ENCODE data around the gene JPT1.
A peak's percentile ranks its signal among the peaks of the same experiment; 100 is the strongest.

The JPT1 gene

GRCh38 chr17:75131278-75132017 lies 22.9 kb downstream of the JPT1 start, which contains the start of gene NT5C (continued):
- TF ChIP-seq PRDM6 (tag by site-specific recombination; IDR thresholded peaks at IDR 0.05) (no peak), ZNF621 (tag by site-specific recombination; IDR thresholded peaks at IDR 0.05) (no peak), ZNF140 (tag by site-specific recombination; IDR thresholded peaks at IDR 0.05) (no peak), SCRT1 (tag by site-specific recombination; IDR thresholded peaks at IDR 0.05; ENCODE audit: borderline replicate concordance) (no peak), ZFP69B (tag by site-specific recombination; IDR thresholded peaks at IDR 0.05) (no peak), SETDB1 (IDR thresholded peaks at IDR 0.05; ENCODE audit: insufficient read length, low read length) (no peak)
- TF ChIP-seq, protein P1, sequence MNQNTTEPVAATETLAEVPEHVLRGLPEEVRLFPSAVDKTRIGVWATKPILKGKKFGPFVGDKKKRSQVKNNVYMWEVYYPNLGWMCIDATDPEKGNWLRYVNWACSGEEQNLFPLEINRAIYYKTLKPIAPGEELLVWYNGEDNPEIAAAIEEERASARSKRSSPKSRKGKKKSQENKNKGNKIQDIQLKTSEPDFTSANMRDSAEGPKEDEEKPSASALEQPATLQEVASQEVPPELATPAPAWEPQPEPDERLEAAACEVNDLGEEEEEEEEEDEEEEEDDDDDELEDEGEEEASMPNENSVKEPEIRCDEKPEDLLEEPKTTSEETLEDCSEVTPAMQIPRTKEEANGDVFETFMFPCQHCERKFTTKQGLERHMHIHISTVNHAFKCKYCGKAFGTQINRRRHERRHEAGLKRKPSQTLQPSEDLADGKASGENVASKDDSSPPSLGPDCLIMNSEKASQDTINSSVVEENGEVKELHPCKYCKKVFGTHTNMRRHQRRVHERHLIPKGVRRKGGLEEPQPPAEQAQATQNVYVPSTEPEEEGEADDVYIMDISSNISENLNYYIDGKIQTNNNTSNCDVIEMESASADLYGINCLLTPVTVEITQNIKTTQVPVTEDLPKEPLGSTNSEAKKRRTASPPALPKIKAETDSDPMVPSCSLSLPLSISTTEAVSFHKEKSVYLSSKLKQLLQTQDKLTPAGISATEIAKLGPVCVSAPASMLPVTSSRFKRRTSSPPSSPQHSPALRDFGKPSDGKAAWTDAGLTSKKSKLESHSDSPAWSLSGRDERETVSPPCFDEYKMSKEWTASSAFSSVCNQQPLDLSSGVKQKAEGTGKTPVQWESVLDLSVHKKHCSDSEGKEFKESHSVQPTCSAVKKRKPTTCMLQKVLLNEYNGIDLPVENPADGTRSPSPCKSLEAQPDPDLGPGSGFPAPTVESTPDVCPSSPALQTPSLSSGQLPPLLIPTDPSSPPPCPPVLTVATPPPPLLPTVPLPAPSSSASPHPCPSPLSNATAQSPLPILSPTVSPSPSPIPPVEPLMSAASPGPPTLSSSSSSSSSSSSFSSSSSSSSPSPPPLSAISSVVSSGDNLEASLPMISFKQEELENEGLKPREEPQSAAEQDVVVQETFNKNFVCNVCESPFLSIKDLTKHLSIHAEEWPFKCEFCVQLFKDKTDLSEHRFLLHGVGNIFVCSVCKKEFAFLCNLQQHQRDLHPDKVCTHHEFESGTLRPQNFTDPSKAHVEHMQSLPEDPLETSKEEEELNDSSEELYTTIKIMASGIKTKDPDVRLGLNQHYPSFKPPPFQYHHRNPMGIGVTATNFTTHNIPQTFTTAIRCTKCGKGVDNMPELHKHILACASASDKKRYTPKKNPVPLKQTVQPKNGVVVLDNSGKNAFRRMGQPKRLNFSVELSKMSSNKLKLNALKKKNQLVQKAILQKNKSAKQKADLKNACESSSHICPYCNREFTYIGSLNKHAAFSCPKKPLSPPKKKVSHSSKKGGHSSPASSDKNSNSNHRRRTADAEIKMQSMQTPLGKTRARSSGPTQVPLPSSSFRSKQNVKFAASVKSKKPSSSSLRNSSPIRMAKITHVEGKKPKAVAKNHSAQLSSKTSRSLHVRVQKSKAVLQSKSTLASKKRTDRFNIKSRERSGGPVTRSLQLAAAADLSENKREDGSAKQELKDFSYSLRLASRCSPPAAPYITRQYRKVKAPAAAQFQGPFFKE (tag by site-specific recombination; IDR thresholded peaks at IDR 0.05; ENCODE audit: borderline replicate concordance) = no peak

DNA sequence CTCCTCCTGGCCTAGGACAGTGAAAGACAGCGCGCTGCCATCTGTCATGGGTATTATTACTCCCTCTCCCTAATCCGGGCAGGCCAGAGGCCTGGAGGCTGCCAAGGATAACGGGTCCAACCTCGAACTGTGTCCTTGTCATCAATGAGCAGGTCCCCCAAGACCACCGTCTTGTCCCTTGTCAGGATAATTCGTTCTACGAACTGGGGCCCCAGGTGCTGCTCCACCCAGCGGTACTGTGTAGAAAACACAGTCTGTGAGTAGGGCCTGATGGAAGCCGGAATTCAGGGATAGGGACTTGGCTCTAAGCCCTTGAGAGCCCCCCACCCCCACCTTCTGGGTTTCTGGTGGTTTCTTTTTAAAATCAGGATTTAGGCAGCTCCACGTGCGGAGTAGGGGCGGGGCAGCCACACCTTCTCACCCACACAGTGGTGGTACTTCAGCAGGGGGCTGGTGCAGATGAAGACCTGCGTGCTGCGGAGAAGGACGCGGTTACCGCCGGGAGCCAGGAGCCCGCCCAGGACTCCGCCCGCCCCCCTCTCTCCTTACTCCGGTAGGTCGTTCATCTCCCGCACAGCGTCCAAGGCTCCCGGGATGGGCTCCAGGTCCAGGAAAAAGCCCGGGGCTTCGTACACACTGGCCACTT lies 23.6 kb downstream of the JPT1 start:
- CTCF ChIA-PET = interaction anchor here (0.6 to 4.3 kb wide), 28 partner anchors 7 to 1539 kb away, joined by 3 to 86 read pairs (median 4); partner anchors contain the start of genes HID1 and MRPL58
- H3K36me3 ChIP-seq (ENCODE audit: control insufficient read depth in 2 of 2, insufficient read depth in 1 of 2, low read length in 2 of 2) = peaks cover 12 to 38% of the 10 kb centered on the region in 2 experiments
- TF ChIP-seq PRDM4 (tag by site-specific recombination; IDR thresholded peaks at IDR 0.05) = peak; percentile 78
- 0 out of 2 replicates have a peak, but pooled peaks have one; percentile 76 for TF ChIP-seq KLF8 (tag by site-specific recombination; IDR thresholded peaks at IDR 0.05)
- TF ChIP-seq SP2 (tag by site-specific recombination; IDR thresholded peaks at IDR 0.05) = peak; percentile 59
- TF ChIP-seq ZNF174 (tag by site-specific recombination; IDR thresholded peaks at IDR 0.05) = no peak
- no peak for TF ChIP-seq ZNF837 (tag by site-specific recombination; IDR thresholded peaks at IDR 0.05)
- TF ChIP-seq IKZF3 (tag by site-specific recombination; IDR thresholded peaks at IDR 0.05) = peak; percentile 62
- TF ChIP-seq ZNF2 (tag by site-specific recombination; IDR thresholded peaks at IDR 0.05) = peak; percentile 77; the same call in 1 of the 2 replicates
- peak; percentile 59 for TF ChIP-seq ZNF600 (tag by site-specific recombination; IDR thresholded peaks at IDR 0.05)
- TF ChIP-seq ZBTB26 (tag by site-specific recombination; optimal IDR thresholded peaks at IDR 0.05) = no peak
- no peak for TF ChIP-seq ZNF184 (tag by site-specific recombination; IDR thresholded peaks at IDR 0.05)
- TF ChIP-seq ZNF335 (tag by site-specific recombination; conservative IDR thresholded peaks at IDR 0.05) = peak; percentile 65
- no peak for TF ChIP-seq ZNF768 (tag by site-specific recombination; IDR thresholded peaks at IDR 0.05)
- no peak for TF ChIP-seq ZNF132 (tag by site-specific recombination; IDR thresholded peaks at IDR 0.05; ENCODE audit: borderline replicate concordance)
- TF ChIP-seq ZNF830 (tag by site-specific recombination; IDR thresholded peaks at IDR 0.05; ENCODE audit: low read depth) = no peak

More for the DNA sequence above, 23.6 kb downstream of the JPT1 start:
- H3K27ac ChIP-seq (ENCODE audit: extremely low read depth, low read depth, low read length) = peak overlapping the region; percentile 94
- POLR2A ChIA-PET = interaction anchor here (0.5 to 3.9 kb wide), 19 partner anchors 8 to 355 kb away, joined by 3 to 20 read pairs (median 4); partner anchors contain the start of genes ARMC7, JPT1, MRPL58 and NAT9
- peaks cover 3% of the 10 kb centered on the region; the same call in 1 of the 2 replicates for H3K4me1 ChIP-seq (ENCODE audit: control insufficient read depth, insufficient read depth, low read length)
- peak overlapping the region; percentile 61 for H3K4me3 ChIP-seq (ENCODE audit: low read depth, low read length)
- H3K9me3 ChIP-seq (ENCODE audit: control insufficient read depth, insufficient read depth, low read depth, low read length) = no peaks in the 10 kb centered on the region

Measured in HEK293 (cell line).